WTC11 (cell line): ENCODE data around the gene NAV2.

Experiments
- CREM ChIP-seq: sonication (generic); formaldehyde crosslinking; IDR thresholded peaks from 2 replicates; pipeline ENCODE4 v1.8.1; 2022; ENCODE audit warnings: mild to moderate bottlenecking, missing genetic modification reagents, moderate library complexity
- CTCF ChIP-seq: fragments of 200-600 bp; IDR thresholded peaks from 2 replicates; pipeline ENCODE4 v1.8.0; 2022; ENCODE audit warnings: antibody characterized with exemption
- E2F1 ChIP-seq: sonication (generic); formaldehyde crosslinking; IDR thresholded peaks from 2 replicates; pipeline ENCODE4 v1.8.0; 2022; ENCODE audit warnings: mild to moderate bottlenecking, missing genetic modification reagents
- FOXK1 ChIP-seq: sonication (generic); formaldehyde crosslinking; IDR thresholded peaks from 2 replicates; pipeline ENCODE4 v1.8.0; 2022; ENCODE audit warnings: mild to moderate bottlenecking, moderate library complexity, missing genetic modification reagents
- MAX ChIP-seq: sonication (generic); formaldehyde crosslinking; IDR thresholded peaks from 2 replicates; pipeline ENCODE4 v1.8.0; 2022; ENCODE audit warnings: mild to moderate bottlenecking, missing genetic modification reagents
- RELA ChIP-seq: sonication (generic); formaldehyde crosslinking; IDR thresholded peaks from 2 replicates; pipeline ENCODE4 v1.8.1; 2022; ENCODE audit warnings: missing genetic modification reagents, mild to moderate bottlenecking, borderline replicate concordance
- SP1 ChIP-seq: sonication (generic); formaldehyde crosslinking; conservative IDR thresholded peaks from 2 replicates; pipeline ENCODE4 v1.8.1; 2022; ENCODE audit warnings: missing genetic modification reagents
- ZMAT4 ChIP-seq: fragments of 250-450 bp; sonication (Bioruptor Pico); IDR thresholded peaks from 2 replicates; pipeline ENCODE4 v1.9.0; 2021; ENCODE audit warnings: mild to moderate bottlenecking

- TF ChIP-seq CTCF, result no peak
- TF ChIP-seq E2F1, result no peak
- TF ChIP-seq FOXK1 (CRISPR knock-in tag), result no peak
- TF ChIP-seq MAX (CRISPR knock-in tag), result no peak
- no peak for TF ChIP-seq CREM (CRISPR knock-in tag)
- no peak for TF ChIP-seq RELA
- TF ChIP-seq ZMAT4 (CRISPR knock-in tag), result no peak
- no peak for TF ChIP-seq SP1 (CRISPR knock-in tag)
These were observed 211.7 kb downstream of the NAV2 start for GRCh38 chr11:19924311-19924710.
